Stimulated activated CD4-positive, alpha-beta T cell treated with anti-CD3 and anti-CD28 coated beads, Interleukin-1b, Interleukin-23, amount 100 ng/mL, for 48 hours (primary cell): ENCODE results near the gene ZBTB16.
A peak's percentile ranks its signal among the peaks of the same experiment; 100 is the strongest.

Experiments used
- DNase-seq: peaks from one replicate; pipeline ENCODE4 v3.0.0-alpha.2; 2020

The ZBTB16 gene

GRCh38 chr11:114193730-114194679 lies 134.5 kb downstream of the ZBTB16 start:
- DNase-seq: no peak

DNA sequence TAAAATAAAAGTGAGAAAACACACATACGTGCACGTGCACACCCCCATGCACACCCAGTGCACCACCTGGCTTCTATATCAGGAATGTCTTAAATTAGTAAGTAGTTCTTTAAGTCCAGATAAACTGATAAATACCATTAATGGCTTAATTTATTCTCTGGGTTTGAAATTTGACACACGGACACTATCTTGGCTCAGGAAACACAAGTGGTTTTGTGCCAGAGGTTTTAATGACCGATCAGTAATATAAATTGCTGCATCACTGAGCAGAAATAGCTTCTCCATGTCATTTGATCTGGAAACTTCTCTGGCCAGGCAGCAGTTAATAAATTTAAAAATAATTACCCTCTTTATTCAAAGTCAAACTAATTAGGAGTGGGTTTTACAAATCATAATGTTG lies 135.2 kb downstream of the ZBTB16 start:
- no peak for DNase-seq

- no peak for DNase-seq
These were observed 135.6 kb downstream of the ZBTB16 start for GRCh38 chr11:114195151-114195550.

- no peak for DNase-seq
These were observed 136.6 kb downstream of the ZBTB16 start for GRCh38 chr11:114195981-114196731.

- no peak for DNase-seq
These were observed 137.6 kb downstream of the ZBTB16 start for GRCh38 chr11:114196997-114197703.

DNA sequence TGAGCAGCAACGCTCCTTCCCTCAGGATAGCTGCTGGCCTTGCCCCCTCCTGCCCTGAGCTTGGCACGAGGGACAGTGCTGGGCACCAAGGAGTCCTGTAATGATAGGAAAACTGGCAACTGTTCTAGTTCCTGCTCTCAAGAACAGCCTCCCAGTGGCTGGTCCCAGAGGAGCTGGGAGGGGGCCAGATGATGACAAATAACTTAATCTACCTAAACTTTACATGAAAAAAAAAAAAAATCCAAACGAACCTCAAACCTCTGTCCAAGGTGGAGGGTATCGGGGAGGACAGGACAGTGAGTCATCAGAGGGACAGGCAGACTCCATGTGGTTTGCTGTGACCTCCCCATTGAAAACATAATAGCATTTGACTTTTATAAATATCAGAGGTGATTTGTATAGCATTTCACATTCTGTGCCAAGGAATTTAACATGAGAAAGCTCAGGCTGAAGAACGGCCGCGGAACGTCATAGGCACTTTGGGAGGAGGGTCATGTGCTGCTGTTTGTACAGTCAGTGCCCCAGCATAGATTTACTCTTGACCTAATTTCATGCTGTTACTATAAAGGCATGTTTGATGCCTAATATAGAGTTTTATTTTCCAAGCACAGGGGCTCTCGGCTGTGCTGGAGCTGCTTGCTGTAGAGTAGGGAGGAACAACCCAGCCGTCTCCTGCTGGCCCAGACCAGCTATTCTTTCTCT lies 138.4 kb downstream of the ZBTB16 start:
- DNase-seq: no peak

DNA sequence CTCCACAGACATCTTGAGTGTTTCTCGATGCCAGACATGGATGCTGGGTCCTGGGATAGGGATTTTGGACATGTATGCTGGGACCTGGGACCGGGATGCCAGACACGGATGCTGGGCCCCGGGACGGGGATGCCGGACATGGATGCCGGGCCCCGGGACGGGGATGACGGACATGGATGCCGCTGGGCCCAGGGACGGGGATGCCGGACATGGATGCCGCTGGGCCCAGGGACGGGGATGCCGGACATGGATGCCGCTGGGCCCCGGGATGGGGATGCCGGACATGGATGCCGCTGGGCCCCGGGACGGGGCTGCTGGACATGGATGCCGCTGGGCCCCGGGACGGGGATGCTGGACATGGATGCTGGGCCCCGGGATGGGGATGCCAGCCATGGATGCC lies 139.5 kb downstream of the ZBTB16 start:
- no peak for DNase-seq

- DNase-seq: no peak
These were observed 141.0 kb downstream of the ZBTB16 start for GRCh38 chr11:114200351-114201133.

- DNase-seq: no peak
These were observed 141.7 kb downstream of the ZBTB16 start for GRCh38 chr11:114201219-114201618.

GRCh38 chr11:114202011-114202609 lies 142.6 kb downstream of the ZBTB16 start:
- no peak for DNase-seq

DNA sequence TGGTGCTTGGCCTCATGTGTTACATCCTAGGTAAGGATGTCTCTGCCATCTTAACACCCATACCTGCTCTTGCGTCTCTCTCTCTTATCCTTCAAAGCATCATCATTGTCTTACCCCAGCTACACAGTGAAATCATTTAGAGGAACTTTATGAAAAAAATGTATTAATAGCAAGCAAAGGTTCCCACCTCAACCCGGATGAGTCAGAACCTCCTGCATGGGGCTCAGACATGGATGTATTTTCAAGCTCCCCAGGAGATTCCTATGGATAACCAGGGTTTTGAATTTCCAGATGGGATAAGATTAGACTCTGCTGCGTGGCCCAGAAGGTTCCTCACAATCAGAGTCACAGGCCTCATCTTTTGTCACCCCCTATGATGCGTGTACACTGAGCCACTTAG lies 147.6 kb downstream of the ZBTB16 start:
- no peak for DNase-seq

GRCh38 chr11:114208377-114208776 lies 148.9 kb downstream of the ZBTB16 start:
- peak; percentile 7 for DNase-seq

DNA sequence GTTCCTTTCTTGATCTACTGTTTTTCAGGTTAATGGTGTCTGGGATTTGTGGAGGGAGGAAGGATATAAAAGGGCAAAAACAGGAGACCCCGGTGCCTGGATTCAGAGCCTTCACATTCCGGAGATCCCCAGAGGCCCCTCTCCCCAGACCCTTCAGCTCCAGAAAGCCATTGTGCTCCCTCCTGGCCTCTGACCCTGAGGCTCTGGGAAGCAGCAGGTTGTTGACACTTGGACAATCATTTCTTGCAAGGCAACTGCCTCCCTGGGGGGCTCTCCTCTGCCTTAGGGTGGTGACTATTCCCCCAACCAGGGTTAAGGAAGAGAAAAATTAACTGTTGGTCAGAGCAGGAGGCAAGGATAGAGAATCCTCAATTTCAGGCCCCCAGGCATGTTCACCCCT lies 149.8 kb downstream of the ZBTB16 start:
- DNase-seq: no peak

DNA sequence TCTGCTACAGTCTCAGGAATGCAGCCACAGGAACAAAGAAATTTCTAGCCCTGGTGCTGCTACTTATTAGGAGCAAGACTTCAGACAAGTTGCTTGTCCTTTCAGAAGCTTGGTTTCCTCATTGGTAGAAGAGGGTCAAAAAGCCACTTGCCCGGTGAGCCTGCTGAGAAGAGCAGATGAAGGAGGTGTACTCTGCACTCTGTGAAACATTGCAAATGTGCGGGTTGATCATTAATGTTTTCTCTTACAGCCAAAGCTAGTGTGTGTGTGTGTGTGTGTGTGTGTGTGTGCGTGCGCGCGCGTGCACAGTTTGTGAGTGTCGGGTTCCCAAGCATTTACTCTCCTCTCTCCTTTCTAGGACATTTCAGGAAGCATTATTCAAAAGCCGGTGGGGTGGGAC lies 150.4 kb downstream of the ZBTB16 start:
- no peak for DNase-seq

DNA sequence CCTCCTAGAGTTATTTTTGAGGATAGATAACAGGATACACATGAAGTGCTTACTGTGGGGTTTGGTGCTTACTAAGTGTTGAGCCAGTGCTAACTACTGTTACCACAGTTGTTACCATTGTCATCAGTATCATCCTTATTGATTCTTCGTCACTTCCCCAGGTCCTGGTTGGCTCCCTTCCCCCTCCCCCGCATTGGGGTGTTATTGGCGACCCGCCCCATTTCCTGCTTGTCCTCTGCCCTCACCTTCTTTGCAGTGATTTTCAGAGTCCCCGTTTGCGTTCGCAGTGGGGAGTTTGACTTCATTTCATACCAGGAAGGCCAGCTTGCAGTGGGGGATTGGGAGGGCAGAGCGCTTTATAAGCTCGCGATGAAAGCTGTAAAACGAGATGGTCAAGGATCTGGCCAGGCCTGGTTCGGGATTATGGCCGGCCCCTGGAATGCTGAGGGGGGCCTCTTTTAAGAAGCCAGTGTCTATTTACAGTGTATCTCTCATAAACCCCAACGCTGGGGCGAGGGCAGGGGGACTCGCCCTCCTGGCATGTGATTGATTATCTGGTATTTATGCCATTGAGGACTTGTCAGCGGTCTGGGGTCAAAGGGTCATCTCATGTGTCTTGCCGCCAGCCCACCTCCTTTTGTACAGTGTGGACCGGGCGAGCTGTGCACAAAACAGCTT lies 152.1 kb downstream of the ZBTB16 start:
- no peak for DNase-seq

DNA sequence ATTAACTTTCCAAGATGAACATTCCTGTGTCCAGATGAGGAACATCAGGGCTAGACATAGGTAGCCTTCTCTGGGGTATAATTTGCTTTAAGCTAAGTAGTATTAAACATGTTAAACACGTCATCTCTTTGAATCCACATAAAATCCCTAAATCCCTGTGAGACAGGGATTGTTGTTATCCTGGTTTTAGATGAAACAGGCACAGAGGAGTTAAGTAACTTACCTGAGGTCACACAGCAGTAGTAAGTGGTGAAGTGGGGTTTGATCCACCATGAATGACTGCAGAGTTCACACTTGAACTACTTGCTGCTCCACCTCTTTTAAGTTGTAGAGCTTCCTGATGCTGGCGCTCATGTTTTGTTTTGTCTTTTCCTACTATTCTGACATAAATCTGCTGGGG lies 154.1 kb downstream of the ZBTB16 start:
- DNase-seq: no peak

- no peak for DNase-seq
These were observed 155.9 kb downstream of the ZBTB16 start for GRCh38 chr11:114215428-114215827.

GRCh38 chr11:114215871-114216795 lies 156.6 kb downstream of the ZBTB16 start:
- no peak for DNase-seq

DNA sequence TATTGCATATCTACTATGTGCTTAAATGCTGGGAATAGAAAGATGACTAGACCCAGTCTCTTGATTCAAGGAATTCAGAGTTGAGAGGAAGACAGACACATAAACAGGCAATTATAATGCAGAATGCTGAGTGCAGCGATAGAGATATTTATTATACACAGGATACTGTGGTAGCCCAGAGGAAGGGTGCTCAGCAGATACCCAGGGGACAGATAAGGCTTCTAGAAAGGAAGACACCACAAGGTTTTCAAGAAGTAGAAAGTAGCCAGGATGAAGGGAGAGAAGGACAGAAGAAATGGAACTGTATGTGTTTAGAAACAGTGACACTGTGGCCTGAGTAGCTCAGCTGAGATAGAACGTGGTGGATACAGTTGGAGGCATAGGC lies 157.3 kb downstream of the ZBTB16 start:
- DNase-seq: no peak

DNA sequence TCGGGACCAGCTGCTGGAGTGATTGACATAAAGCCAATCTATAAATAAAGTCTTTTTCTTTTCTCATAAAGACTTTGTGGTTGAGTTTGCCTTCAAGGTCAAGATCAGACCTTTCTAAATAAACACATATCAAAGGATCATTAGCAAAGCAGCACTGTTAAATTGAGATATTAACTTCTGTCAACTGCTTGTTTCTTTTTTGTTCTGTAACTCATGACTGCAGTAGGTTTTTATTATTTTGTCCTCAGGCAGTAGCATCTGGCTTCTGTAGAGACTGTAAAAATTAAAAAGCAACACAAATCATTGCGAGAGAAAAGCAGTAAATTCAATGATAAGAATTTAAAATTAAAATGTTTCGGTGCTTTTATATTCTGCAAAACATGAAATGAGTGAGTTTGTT lies 159.0 kb downstream of the ZBTB16 start:
- no peak for DNase-seq
